CD8-positive, alpha-beta memory T cell (primary cell): Measurements from ENCODE around the gene TRO. TPM values are rescaled to one million over a fixed set of nuclear protein-coding genes. Genes with fewer than 3 reads are reported as not detected.

Experiments
- CTCF ChIA-PET: fragments of 350-600 bp; sonication (Branson Sonifier 250); formaldehyde crosslinking; loops from one replicate; lab custom pipeline; 2021; ENCODE audit warnings: antibody characterized with exemption; lab: Charles Lee
- POLR2A ChIA-PET: fragments of 350-600 bp; sonication (Branson Sonifier 250); formaldehyde crosslinking; loops from one replicate; lab custom pipeline; 2021; ENCODE audit warnings: antibody characterized with exemption; lab: Charles Lee
- DNase-seq, 5 donors: peaks; one replicate each; pipeline versions ENCODE4 v3.0.0 to v3.0.0-alpha.2; 2020 to 2022; ENCODE audit warnings: mixed read lengths in 1 of 5
- H3K27ac ChIP-seq: one replicate; pipeline ENCODE4 v1.7.0; 2013; ENCODE audit warnings: low read depth, mild to moderate bottlenecking, low read length, moderate library complexity
- H3K27me3 ChIP-seq: 2 replicates; pipeline ENCODE4 v1.7.0; 2013; ENCODE audit warnings: low read length, mild to moderate bottlenecking; ENCODE audit not compliant: insufficient read depth, poor library complexity, severe bottlenecking
- H3K36me3 ChIP-seq: 2 replicates; pipeline ENCODE4 v1.7.0; 2013; ENCODE audit warnings: mild to moderate bottlenecking, low read length, moderate library complexity; ENCODE audit not compliant: insufficient read depth
- H3K4me1 ChIP-seq: 2 replicates; pipeline ENCODE4 v1.7.0; 2013; ENCODE audit warnings: mild to moderate bottlenecking, low read length, moderate library complexity; ENCODE audit not compliant: insufficient read depth
- H3K4me3 ChIP-seq: 2 replicates; pipeline ENCODE4 v1.7.0; 2013; ENCODE audit warnings: mild to moderate bottlenecking, low read length
- H3K9me3 ChIP-seq: 2 replicates; pipeline ENCODE4 v1.7.0; 2013; ENCODE audit warnings: mild to moderate bottlenecking, low read length
- H3K27ac Mint-ChIP-seq, 8 donors: one replicate each; pipeline ENCODE4 v1.8.0; 2020 to 2021; ENCODE audit warnings: mixed read lengths in 8 of 8, mild to moderate bottlenecking in 6 of 8, inconsistent platforms in 3 of 8, moderate library complexity in 3 of 8
- H3K27me3 Mint-ChIP-seq, 2 donors: one replicate each; pipeline ENCODE4 v1.8.0; 2020 to 2021; ENCODE audit warnings: mixed read lengths in 2 of 2, mild to moderate bottlenecking in 1 of 2, moderate library complexity in 1 of 2
- H3K36me3 Mint-ChIP-seq, 3 donors: one replicate each; pipeline ENCODE4 v1.8.0; 2020 to 2021; ENCODE audit warnings: mixed read lengths in 3 of 3, inconsistent platforms in 1 of 3, mild to moderate bottlenecking in 1 of 3
- H3K4me1 Mint-ChIP-seq, 3 donors: one replicate each; pipeline ENCODE4 v1.8.0; 2020 to 2021; ENCODE audit warnings: mixed read lengths in 3 of 3, inconsistent platforms in 1 of 3, mild to moderate bottlenecking in 1 of 3
- H3K4me3 Mint-ChIP-seq, 7 donors: one replicate each; pipeline ENCODE4 v1.8.0; 2020 to 2021; ENCODE audit warnings: mixed read lengths in 7 of 7, mild to moderate bottlenecking in 6 of 7, moderate library complexity in 4 of 7, inconsistent platforms in 2 of 7
- H3K9me3 Mint-ChIP-seq, 5 donors: one replicate each; pipeline ENCODE4 v1.8.0; 2020 to 2022; ENCODE audit warnings: mixed read lengths in 5 of 5, mild to moderate bottlenecking in 3 of 5, moderate library complexity in 2 of 5, inconsistent platforms in 1 of 5
- polyA plus RNA-seq: library from polyadenylated mRNA; unstranded; fragments of 300-500 nt; fragmentation: Illumina TruSeq; gene quantifications from one replicate; pipeline ENCODE4 v1.2.3, GENCODE V29; 2021
- total RNA-seq, 2 experiments: library from RNA; stranded (reverse); gene quantifications; one replicate each; pipeline ENCODE4 v1.2.3, GENCODE V29; 2021

TRO gene
- total RNA-seq (1 to 10 TPM; 3.4 to 4.2 TPM), polyA plus RNA-seq (1.8 TPM)

- H3K27ac ChIP-seq = no peak within 1 kb of the TSS
- H3K9me3 Mint-ChIP-seq = no peaks in the 10 kb centered on the region
- H3K36me3 ChIP-seq = no peaks in the 10 kb centered on the region
- no peaks in the 10 kb centered on the region for H3K9me3 ChIP-seq
- H3K4me1 Mint-ChIP-seq = peaks cover 10 to 21% (median 18%) of the 10 kb centered on the region in 3 donors
- DNase-seq = peak in 1 of 5 donors; percentile 45
- peaks cover 6 to 10% of the 10 kb centered on the region in 2 donors for H3K27me3 Mint-ChIP-seq
- H3K36me3 Mint-ChIP-seq = no peaks in the 10 kb centered on the region
- ChIA-PET POLR2A (interaction anchor here (0.6 kb wide), 1 partner anchor 797 kb away, joined by 3 read pairs; the partner anchor contains the start of gene RRAGB), CTCF (no interaction called here)
- H3K4me1 ChIP-seq = peaks cover 6% of the 10 kb centered on the region
- no peaks in the 10 kb centered on the region for H3K27me3 ChIP-seq
- peak within 1 kb of the TSS; percentile 55 for H3K4me3 ChIP-seq
- H3K4me3 Mint-ChIP-seq = peak within 1 kb of the TSS; percentile 77 to 90 (median 82)
- peak within 1 kb of the TSS in 6 of 8 donors; percentile 29 to 87 (median 56) for H3K27ac Mint-ChIP-seq
These were observed at the start of gene TRO for GRCh38 chrX:54920610-54921426. TRO (plus strand) TSS chrX:54920824; CDS start chrX:54922247, 1,423 bp downstream.

GRCh38 chrX:54885740-54886139 lies 34.9 kb upstream of the TRO start:
- no peak for DNase-seq
- Mint-ChIP-seq H3K27me3 (peaks cover 24 to 28% of the 10 kb centered on the region in 2 donors), H3K4me3 (no peak overlapping the region), H3K36me3 (no peaks in the 10 kb centered on the region), H3K4me1 (no peaks in the 10 kb centered on the region), H3K9me3 (no peaks in the 10 kb centered on the region), H3K27ac (no peak overlapping the region)
- Histone ChIP-seq H3K27me3 (no peaks in the 10 kb centered on the region), H3K4me1 (no peaks in the 10 kb centered on the region), H3K36me3 (no peaks in the 10 kb centered on the region), H3K9me3 (no peaks in the 10 kb centered on the region), H3K27ac (no peak overlapping the region), H3K4me3 (no peak overlapping the region)
- ChIA-PET POLR2A (no interaction called here), CTCF (no interaction called here)

GRCh38 chrX:54891573-54891972 lies 29.1 kb upstream of the TRO start:
- peak in 3 of 5 donors; percentile 7 to 46 (median 36) for DNase-seq
- ChIA-PET CTCF (interaction anchor here (0.8 to 2.5 kb wide), 3 partner anchors 166 to 368 kb away, joined by 3 to 9 read pairs (median 3); no protein-coding TSS in a partner anchor), POLR2A (no interaction called here)
- H3K27me3 Mint-ChIP-seq = peaks cover 20 to 26% of the 10 kb centered on the region in 2 donors
- H3K27ac Mint-ChIP-seq = no peak overlapping the region
- Histone ChIP-seq H3K36me3 (no peaks in the 10 kb centered on the region), H3K9me3 (no peaks in the 10 kb centered on the region), H3K4me1 (no peaks in the 10 kb centered on the region), H3K27me3 (no peaks in the 10 kb centered on the region), H3K27ac (no peak overlapping the region), H3K4me3 (no peak overlapping the region)
- H3K4me1 Mint-ChIP-seq = no peaks in the 10 kb centered on the region
- peaks cover 0 to 13% (median 0%) of the 10 kb centered on the region in 5 donors for H3K9me3 Mint-ChIP-seq
- no peak overlapping the region for H3K4me3 Mint-ChIP-seq
- no peaks in the 10 kb centered on the region for H3K36me3 Mint-ChIP-seq

GRCh38 chrX:54894159-54894558 lies 26.5 kb upstream of the TRO start:
- no peak for DNase-seq
- H3K4me1 ChIP-seq = no peaks in the 10 kb centered on the region
- ChIA-PET CTCF (no interaction called here), POLR2A (no interaction called here)
- H3K9me3 ChIP-seq = no peaks in the 10 kb centered on the region
- no peak overlapping the region for H3K27ac Mint-ChIP-seq
- H3K27me3 ChIP-seq = no peaks in the 10 kb centered on the region
- peaks cover 11 to 12% of the 10 kb centered on the region in 2 donors for H3K27me3 Mint-ChIP-seq
- H3K4me3 Mint-ChIP-seq = no peak overlapping the region
- no peak overlapping the region for H3K4me3 ChIP-seq
- no peaks in the 10 kb centered on the region for H3K36me3 ChIP-seq
- no peaks in the 10 kb centered on the region for H3K36me3 Mint-ChIP-seq
- H3K27ac ChIP-seq = no peak overlapping the region
- H3K4me1 Mint-ChIP-seq = no peaks in the 10 kb centered on the region
- H3K9me3 Mint-ChIP-seq = peaks cover 0 to 13% (median 0%) of the 10 kb centered on the region in 5 donors

GRCh38 chrX:54909941-54910340 lies 10.7 kb upstream of the TRO start:
- ChIA-PET CTCF (no interaction called here), POLR2A (no interaction called here)
- no peaks in the 10 kb centered on the region for H3K36me3 Mint-ChIP-seq
- no peak overlapping the region for H3K27ac Mint-ChIP-seq
- H3K4me1 ChIP-seq = no peaks in the 10 kb centered on the region
- H3K9me3 ChIP-seq = no peaks in the 10 kb centered on the region
- no peak for DNase-seq
- H3K27me3 ChIP-seq = no peaks in the 10 kb centered on the region
- H3K36me3 ChIP-seq = no peaks in the 10 kb centered on the region
- no peak overlapping the region for H3K4me3 ChIP-seq
- no peak overlapping the region for H3K27ac ChIP-seq
- peaks cover 4 to 5% of the 10 kb centered on the region in 2 donors for H3K27me3 Mint-ChIP-seq
- no peak overlapping the region for H3K4me3 Mint-ChIP-seq
- H3K9me3 Mint-ChIP-seq = peaks cover 4 to 14% (median 9%) of the 10 kb centered on the region in 5 donors
- H3K4me1 Mint-ChIP-seq = no peaks in the 10 kb centered on the region

GRCh38 chrX:54921427-54922021 lies 900 bp downstream of the TRO start:
- CTCF ChIA-PET = no interaction called here
- H3K36me3 Mint-ChIP-seq = no peaks in the 10 kb centered on the region
- H3K9me3 ChIP-seq = no peaks in the 10 kb centered on the region
- H3K4me3 ChIP-seq = peak overlapping the region; percentile 55
- peaks cover 10 to 21% (median 18%) of the 10 kb centered on the region in 3 donors for H3K4me1 Mint-ChIP-seq
- DNase-seq = peak in 4 of 5 donors; percentile 3 to 70 (median 26)
- H3K27me3 ChIP-seq = no peaks in the 10 kb centered on the region
- POLR2A ChIA-PET = interaction anchor here (0.6 kb wide), 1 partner anchor 796 kb away, joined by 3 read pairs; the partner anchor contains the start of gene RRAGB
- peaks cover 6% of the 10 kb centered on the region for H3K4me1 ChIP-seq
- H3K4me3 Mint-ChIP-seq = peak overlapping the region; percentile 77 to 90 (median 82)
- H3K36me3 ChIP-seq = no peaks in the 10 kb centered on the region
- peak overlapping the region in 5 of 8 donors; percentile 29 to 87 (median 43) for H3K27ac Mint-ChIP-seq
- peaks cover 6 to 12% of the 10 kb centered on the region in 2 donors for H3K27me3 Mint-ChIP-seq
- H3K9me3 Mint-ChIP-seq = no peaks in the 10 kb centered on the region
- H3K27ac ChIP-seq = no peak overlapping the region

GRCh38 chrX:54922547-54922946 lies 1.9 kb downstream of the TRO start:
- Mint-ChIP-seq H3K36me3 (no peaks in the 10 kb centered on the region), H3K4me1 (peaks cover 10 to 21% (median 18%) of the 10 kb centered on the region in 3 donors), H3K27me3 (peaks cover 6 to 8% of the 10 kb centered on the region in 2 donors), H3K9me3 (no peaks in the 10 kb centered on the region), H3K4me3 (peak overlapping the region in 3 of 7 donors; percentile 6 to 82 (median 79)), H3K27ac (no peak overlapping the region)
- Histone ChIP-seq H3K27ac (no peak overlapping the region), H3K27me3 (no peaks in the 10 kb centered on the region), H3K4me3 (no peak overlapping the region), H3K9me3 (no peaks in the 10 kb centered on the region), H3K4me1 (peaks cover 6% of the 10 kb centered on the region), H3K36me3 (no peaks in the 10 kb centered on the region)
- DNase-seq = no peak
- CTCF ChIA-PET = interaction anchor here (0.6 kb wide), 1 partner anchor 1678 kb away, joined by 3 read pairs; no protein-coding TSS in a partner anchor
- POLR2A ChIA-PET = no interaction called here

GRCh38 chrX:54923376-54923775 lies 2.8 kb downstream of the TRO start:
- H3K36me3 Mint-ChIP-seq = no peaks in the 10 kb centered on the region
- Histone ChIP-seq H3K36me3 (no peaks in the 10 kb centered on the region), H3K27ac (no peak overlapping the region), H3K27me3 (no peaks in the 10 kb centered on the region), H3K4me3 (no peak overlapping the region), H3K4me1 (peaks cover 6% of the 10 kb centered on the region), H3K9me3 (no peaks in the 10 kb centered on the region)
- POLR2A ChIA-PET = no interaction called here
- H3K4me3 Mint-ChIP-seq = no peak overlapping the region
- DNase-seq = no peak
- H3K4me1 Mint-ChIP-seq = peaks cover 10 to 21% (median 18%) of the 10 kb centered on the region in 3 donors
- CTCF ChIA-PET = interaction anchor here (0.6 kb wide), 1 partner anchor 1679 kb away, joined by 3 read pairs; no protein-coding TSS in a partner anchor
- H3K27me3 Mint-ChIP-seq = peaks cover 6 to 7% of the 10 kb centered on the region in 2 donors
- no peak overlapping the region for H3K27ac Mint-ChIP-seq
- H3K9me3 Mint-ChIP-seq = no peaks in the 10 kb centered on the region
